K562 (cell line): ENCODE results near the gene NAP1L1. TPM values are rescaled to one million over a fixed set of nuclear protein-coding genes. Genes with fewer than 3 reads are reported as not detected.

ENCODE experiments used
- ATF1 ChIP-seq, 2 experiments: fragments of 450-650 bp in 1 of 2; IDR thresholded peaks; 2 replicates each; pipeline ENCODE4 v1.6.1; 2016; ENCODE audit warnings: missing compliant biosample characterization in 1 of 2, missing genetic modification characterization in 1 of 2
- CREB1 ChIP-seq, 2 experiments: sonication (generic) in 1 of 2; formaldehyde crosslinking in 1 of 2; IDR thresholded peaks; 2 replicates each; pipeline versions ENCODE4 v1.6.1 to v1.8.0; 2012 to 2022; ENCODE audit warnings: inconsistent platforms in 1 of 2, mild to moderate bottlenecking in 1 of 2, missing genetic modification reagents in 1 of 2, moderate library complexity in 1 of 2
- CREM ChIP-seq: IDR thresholded peaks from 2 replicates; pipeline ENCODE4 v1.6.1; 2014; ENCODE audit warnings: antibody characterized with exemption, low read depth
- NR2C2 ChIP-seq, 2 experiments: fragments of 200-800 bp in 1 of 2; sonication (Bioruptor generic) in 1 of 2; sonication (generic) in 1 of 2; formaldehyde crosslinking in 1 of 2; IDR thresholded peaks; 2 replicates each; pipeline versions ENCODE4 v1.6.1 to v1.8.0; 2016 to 2022; ENCODE audit warnings: mild to moderate bottlenecking in 1 of 2, missing compliant biosample characterization in 1 of 2, missing genetic modification characterization in 1 of 2, missing genetic modification reagents in 1 of 2
- SMARCA4 ChIP-seq: fragments of 450-650 bp; IDR thresholded peaks from 2 replicates; pipeline ENCODE4 v1.6.1; 2016
- STAT6 ChIP-seq: sonication (generic); formaldehyde crosslinking; IDR thresholded peaks from 2 replicates; pipeline ENCODE4 v1.8.1; 2023; ENCODE audit warnings: mild to moderate bottlenecking, missing genetic modification reagents
- TCF7 ChIP-seq: sonication (generic); IDR thresholded peaks from 2 replicates; pipeline ENCODE4 v1.6.1; 2016; ENCODE audit warnings: antibody characterized with exemption, borderline replicate concordance
- polyA plus RNA-seq, 8 experiments: library from polyadenylated mRNA; depleted of rRNA in 4 of 8; stranded (reverse) in 5 of 8; unstranded in 3 of 8; fragments of >200 nt; fragmentation: Nextera tagmentation in 2 of 8; fragmentation: Illumina TruSeq in 1 of 8; extraction: Ambion mirVana in 2 of 8; extraction: Trizol in 1 of 8; gene quantifications; 2 replicates each; pipeline versions ENCODE4 v1.2.1 to v1.2.3, GENCODE V29; 2011 to 2014; ENCODE audit warnings: inconsistent platforms in 1 of 8, missing spikeins in 1 of 8
- total RNA-seq, 7 experiments: library from RNA; depleted of rRNA in 6 of 7; stranded (reverse); fragments of >200 nt in 6 of 7; fragmentation: Illumina TruSeq in 2 of 7; extraction: Trizol in 2 of 7; gene quantifications; 2 replicates each; pipeline versions ENCODE4 v1.2.1 to v1.2.3, GENCODE V29; 2011 to 2021; ENCODE audit warnings: low replicate concordance in 1 of 7

Gene NAP1L1
- total and polyA plus RNA-seq, 9 of the 15 experiments (the other 6 are each of a cell fraction or from before 2014, with no cell fraction given) = 287 to 747 (median 450) TPM

GRCh38 chr12:76020731-76021672, 63.5 kb downstream of the NAP1L1 start (continued):
- peak; percentile 72 for TF ChIP-seq CREM
- no peak for TF ChIP-seq TCF7
- 0 out of 2 replicates have a peak, but pooled peaks have one; percentile 16 for TF ChIP-seq SMARCA4
- TF ChIP-seq ATF1 (CRISPR knock-in tag; IDR thresholded peaks at IDR 0.05) = no peak
- peak; percentile 34; the same call in 1 of the 2 replicates for TF ChIP-seq ATF1 (tag; IDR thresholded peaks at IDR 0.05)
- no peak for TF ChIP-seq STAT6
- peak; percentile 62 for TF ChIP-seq CREB1 (IDR thresholded peaks at IDR 0.05)
- peak; percentile 58; the same call in 1 of the 2 replicates for TF ChIP-seq CREB1 (CRISPR knock-in tag; IDR thresholded peaks at IDR 0.05)
- no peak for TF ChIP-seq NR2C2 (CRISPR knock-in tag; IDR thresholded peaks at IDR 0.05)
- TF ChIP-seq NR2C2 (tag; IDR thresholded peaks at IDR 0.05) = peak; percentile 74
